Skin of body (tissue), 2 donors: ENCODE measurements around the gene CTU1. TPM values are rescaled to one million over a fixed set of nuclear protein-coding genes. Genes with fewer than 3 reads are reported as not detected.

Source experiments
- DNase-seq: peaks from one replicate; lab custom pipeline; 2025; lab: John Stamatoyannopoulos, UW
- total RNA-seq: library from RNA; depleted of rRNA; stranded (reverse); fragments of >200 nt; gene quantifications from one replicate; pipeline ENCODE4 v1.2.3, GENCODE V29; 2014

The CTU1 gene
- total RNA-seq, 1 donor from 2014 or later: 2.4 TPM

DNA sequence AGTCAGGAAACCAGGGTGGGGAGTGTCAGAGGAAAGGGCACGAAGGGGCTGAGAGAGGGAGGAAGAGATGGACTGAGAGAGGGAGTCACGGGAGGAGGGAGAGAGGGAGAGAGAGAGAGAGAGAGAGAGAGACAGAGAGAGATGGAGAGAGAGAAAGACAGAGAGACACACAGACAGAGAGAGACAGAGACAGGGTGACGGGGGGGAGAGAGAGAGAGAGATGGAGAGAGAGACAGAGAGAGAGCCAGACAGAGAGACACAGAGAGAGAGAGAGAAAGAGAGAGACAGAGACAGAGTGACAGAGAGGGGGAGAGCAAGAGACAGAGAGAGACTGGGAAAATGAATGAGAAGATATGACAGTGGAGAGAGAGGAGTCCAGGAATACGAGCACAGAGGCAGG, 25.0 kb downstream of the CTU1 start:
- DNase-seq: no peak

DNA sequence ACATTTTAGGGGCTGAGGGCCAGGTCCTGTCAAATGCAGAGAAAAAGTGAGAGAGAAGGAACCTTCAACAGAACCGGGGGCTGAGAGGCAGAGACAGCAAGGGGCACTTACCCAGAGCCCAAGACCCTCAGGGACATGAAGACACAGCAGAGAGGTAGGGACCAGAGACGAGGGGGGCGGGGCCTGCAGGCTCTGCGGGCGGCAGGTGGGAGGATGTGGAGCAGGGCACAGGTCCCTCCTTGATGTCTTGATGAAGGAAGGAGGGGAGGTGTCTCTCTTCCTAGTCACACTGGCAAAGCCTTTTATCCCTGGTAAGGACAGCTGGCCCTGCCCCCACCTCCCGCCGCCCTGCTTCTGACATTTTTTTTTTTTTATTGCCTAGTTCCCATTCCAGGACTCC, 25.6 kb downstream of the CTU1 start, which contains the start of gene KLK14:
KLK14 (minus strand) TSS at position 277 of the 400 bp plus-strand sequence; CDS start at position 4, 273 bp downstream.
- no peak for DNase-seq

DNA sequence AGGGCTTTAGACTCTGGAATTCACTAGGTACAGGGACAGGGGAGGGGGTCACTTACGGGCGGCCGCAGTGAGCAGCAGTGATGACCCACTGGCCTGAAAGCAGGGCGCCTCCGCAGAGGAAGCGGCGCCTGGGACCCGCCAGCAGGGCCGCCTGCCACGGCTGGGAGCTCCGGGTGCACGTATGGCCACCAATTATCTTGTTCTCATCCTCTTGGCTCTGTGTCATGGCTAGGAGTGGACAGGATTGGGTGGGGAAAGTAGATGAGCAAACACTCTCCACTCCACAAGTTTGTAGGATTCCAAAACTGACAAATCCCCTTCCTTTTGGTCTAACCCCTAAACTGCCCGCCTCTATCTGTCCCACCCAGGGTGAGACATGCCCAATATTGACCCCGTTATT, 26.7 kb downstream of the CTU1 start:
- DNase-seq: no peak

DNA sequence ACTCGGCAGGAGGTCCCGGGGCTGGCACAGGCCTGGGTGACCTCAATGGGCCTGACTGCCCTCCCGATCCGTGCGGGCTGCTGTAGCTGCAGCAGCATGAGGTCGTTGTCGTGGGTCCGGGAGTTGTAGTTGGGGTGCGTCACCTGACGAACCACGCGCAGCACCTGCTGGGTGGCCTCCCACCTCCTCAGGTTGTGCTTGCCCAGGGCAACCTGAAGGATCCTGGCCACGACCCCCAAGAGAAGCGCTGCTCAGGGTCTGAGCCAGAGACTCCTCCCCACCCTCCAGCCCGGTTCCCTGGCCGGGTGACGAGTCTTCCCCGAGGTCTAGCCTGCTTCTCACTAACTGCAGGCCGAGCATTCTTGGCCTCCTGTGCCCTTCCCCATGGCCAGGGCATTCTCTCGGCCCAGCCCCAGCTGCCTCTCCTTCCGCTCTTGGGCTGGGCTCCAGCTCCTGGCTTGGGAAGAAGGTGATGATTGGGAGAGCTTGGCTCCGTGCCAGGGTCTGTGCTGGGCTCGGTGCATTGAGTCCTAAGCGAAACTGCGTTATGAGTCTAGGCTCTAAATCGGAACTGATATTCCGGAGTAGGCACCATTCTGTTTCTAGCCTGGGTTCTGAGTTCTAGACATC, 28.6 kb downstream of the CTU1 start:
- DNase-seq: no peak

DNA sequence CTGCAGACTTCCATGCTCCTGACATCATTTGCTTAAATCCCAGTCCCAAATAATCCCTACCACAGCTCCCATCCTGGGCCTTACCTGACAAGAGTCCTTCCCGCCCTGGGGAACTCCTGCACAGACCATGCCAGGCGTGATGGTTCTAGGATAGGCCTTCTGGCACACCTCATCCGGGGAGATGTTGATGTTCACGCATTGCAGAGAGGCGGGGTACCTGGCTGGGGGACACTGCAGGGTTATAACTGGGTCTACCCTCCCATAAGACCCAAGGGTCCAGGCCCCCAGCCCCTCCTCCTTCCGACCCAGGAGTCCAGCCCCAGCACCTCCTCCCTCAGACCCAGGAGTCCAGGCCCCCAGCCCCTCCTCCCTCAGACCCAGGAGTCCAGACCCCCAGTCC, 29.5 kb downstream of the CTU1 start:
- no peak for DNase-seq

DNA sequence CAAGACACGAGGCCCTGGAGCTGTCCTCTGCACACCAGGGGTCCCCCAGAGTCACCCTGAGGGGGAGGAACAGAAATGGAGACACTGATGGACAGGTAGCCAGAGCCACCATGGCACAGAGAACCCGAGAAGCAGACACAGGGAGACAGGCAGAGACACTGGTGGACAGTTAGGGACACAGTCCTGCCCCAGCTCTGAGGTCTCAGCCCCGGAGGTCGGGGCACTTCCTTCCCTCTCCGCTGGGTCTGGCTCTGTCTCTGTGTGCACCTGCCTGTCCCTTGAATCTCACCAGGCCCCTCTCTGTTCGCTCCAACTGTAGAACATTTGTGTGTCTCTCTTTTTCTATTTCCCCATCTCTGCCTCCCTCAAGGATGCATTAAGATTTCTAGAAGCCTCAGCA, 30.1 kb downstream of the CTU1 start:
- DNase-seq: no peak

DNA sequence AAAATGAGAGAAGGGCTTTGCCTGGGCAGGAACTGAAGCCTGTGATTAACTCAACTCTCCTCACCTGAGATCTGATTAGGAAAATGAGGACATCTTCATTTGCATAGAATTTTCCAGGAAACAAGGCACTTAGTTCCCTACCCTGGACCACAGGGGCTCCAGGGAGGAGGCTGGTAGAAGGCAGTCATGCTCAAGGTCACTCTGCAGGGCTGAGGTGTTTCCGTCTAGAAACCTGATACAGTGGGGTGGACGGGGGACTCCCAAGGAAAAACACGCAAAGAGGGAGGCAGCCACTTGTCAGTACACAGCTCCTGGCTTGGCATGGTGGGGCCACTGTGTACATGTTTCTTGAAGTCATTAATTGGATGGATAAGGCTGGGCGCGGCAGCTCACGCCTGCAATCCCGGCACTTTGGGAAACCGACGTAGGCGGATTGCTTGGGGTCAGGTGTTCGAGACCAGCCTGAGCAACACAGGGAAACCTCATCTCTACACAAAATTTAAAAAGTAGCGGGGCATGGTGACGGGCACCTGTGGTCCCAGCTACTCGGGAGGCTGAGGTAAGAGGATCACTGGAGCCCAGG, 31.5 kb downstream of the CTU1 start:
- no peak for DNase-seq

DNA sequence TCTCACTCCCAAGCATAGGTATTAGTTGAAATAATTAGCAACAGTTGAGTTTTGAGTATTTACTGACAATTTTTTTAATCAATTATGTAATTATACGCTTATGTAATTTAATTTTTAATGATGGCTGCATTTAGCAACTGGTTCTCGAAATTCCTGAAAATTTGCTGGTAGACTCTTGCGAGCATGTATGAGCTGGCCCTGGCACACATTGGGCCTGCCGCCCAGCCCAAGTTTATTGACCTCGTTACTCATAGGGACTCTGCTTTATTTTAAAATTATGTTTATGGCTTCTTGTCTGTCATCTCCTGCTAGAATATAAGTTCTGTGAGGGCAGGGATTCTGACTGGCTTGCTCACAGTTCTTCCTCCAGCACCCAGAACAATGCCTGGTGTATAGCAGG, 32.2 kb downstream of the CTU1 start:
- no peak for DNase-seq

DNA sequence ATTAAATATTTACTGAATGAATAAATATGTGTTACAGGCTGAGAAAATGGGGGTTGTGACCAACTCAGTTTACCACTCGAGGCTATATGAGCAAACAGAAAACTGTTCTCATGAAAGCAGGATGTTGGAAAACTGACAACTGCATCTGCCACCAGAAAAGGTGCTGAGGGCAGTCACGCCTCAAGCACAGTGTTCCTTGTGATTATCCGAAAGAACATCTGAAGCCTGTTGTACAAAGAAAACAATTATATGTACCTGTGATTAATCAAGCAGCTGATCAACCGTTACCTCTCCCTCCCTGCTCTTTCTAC, 37.2 kb downstream of the CTU1 start:
- no peak for DNase-seq

DNA sequence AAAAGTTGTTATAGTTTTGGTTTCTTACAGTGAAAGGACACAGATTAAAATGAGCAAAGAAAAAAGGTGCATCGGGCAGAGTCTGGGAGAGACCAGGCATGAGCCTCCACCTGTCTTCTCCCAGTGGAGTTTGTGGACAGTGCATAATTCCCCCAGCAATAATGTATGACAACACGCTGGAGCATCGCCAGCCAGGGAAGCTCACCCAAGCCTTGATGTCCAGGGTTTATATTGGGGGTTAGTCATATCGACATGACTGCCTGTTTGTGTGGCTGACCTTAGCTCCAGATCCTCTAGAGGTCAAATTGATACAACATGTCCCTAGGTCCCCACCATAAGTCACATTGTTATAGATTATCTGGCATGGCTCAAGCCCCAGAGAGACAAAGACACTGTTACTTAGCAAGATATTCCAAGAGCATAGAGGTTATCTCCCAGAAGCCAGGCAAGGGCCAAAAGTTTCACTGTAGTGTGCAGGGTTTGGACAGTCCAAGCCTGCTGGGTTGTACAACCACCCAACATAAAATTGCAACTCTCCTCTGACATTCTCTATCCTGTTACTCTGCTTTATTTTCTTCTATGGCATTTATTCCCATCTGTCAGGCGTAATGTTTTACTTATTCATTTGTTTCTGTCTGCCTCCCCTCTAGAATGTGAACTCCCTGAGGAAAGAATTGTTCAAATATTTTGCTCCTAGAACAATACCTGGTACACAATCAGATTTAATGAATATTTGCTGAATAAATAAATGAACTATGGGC, 37.7 kb downstream of the CTU1 start:
- DNase-seq: no peak

DNA sequence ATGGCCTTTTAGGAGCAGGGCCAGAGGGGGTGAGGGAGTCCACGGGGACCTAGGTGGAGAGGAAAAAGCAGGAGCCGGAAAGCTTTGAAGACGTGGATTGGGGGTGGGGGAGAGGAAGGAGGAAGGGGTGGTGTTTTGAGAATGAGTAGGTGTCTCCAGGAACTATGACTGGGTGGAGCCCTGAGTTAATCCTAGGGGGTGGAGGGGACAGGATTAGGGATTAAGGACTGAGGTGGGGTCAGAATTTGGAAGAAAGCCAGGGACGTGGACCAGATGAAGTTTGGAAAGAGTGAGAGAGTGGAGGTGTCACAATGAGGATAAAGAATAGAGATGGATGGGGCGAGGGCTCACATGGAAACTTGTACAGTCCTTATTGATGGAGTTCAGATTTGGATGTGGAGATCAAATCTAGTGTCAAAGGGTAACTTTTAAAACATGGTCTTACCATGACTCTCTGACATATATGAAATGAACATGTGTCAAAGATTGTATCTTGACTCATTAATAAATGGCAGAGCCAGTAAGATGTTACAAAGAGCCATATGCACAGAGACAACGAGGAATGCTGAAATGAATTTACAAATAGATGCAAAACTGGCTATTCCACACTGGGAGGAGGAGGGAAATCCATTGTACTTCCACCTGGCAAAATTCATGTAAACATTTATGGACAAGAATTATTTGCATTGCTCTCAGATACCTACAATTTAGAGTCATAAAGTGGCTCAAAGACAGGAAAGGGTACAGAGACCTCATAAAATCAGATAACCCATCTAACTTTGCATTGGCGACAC, 41.6 kb downstream of the CTU1 start:
- DNase-seq: no peak

DNA sequence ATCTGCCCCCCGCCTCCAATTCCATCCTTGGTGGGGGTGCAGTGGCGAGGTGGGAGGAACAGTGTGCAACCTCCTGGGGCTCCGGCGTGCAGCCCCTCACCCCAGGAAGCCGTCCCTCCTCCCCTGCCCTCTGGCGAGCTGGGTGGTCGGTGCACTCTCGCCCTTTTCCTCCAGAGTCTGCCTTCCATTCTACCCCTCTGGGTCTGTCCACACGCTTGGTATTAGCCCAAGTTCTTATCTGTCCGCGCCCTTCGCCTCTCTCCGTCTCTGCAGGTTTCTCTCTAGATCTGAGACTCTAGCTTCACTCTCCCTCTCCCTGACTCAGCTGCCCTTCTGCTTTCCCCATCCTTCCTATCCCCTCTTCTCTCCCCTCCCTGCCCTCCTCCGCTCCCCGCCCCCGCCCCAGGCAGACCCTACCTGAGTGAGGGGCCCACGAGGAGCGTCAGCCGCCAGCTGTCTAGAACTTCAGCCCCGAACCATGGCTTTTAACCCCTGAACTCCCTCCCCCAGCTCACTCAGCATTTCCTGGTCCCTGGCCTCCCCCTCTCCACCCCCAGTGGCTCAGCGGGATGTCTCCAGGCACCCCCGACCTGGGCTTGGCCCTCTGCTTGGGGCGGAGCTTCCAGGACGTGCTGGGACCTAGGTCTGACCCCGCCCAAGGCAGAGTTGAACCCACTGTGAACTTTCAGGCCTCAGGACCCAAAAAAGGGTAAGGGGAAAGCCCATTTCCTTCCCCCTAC, 42.8 kb downstream of the CTU1 start:
- DNase-seq: no peak

DNA sequence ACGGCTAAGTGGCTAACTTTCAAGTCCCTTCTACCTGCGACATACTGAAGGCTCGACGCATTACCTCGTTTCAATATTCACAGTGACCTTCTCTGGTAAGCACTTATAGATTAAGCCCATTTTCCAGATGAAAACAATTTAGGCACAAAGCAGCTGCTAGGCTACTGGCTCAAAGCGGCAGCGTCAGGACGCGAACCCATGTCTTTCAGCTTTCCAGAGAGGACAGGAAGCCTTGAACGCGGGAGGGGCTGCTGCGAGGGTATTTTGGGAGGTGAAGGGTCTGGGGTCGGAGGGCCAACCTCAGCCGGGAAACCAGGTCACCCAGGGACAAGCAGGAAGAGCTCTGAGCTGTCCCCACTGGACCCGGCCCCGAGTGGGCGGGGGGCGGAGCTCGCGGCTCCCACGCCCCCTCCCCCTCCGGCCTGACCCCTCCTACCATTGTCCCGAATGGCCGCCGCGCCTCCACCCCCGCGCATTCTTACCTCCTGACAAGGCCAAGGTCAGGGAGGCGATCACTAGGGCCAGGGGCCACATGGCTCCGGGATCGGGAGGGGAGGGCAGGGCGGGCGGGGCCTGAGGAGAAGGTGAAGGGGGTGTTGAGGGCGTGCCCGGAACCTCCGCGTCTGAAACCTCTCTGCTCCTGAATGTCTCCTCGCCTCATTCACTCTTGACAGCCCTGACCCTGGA, 43.5 kb downstream of the CTU1 start, which contains the start of gene KLK13:
KLK13 (minus strand) TSS at position 559 of the 687 bp plus-strand sequence; CDS start at position 534, 25 bp downstream.
- no peak for DNase-seq

DNA sequence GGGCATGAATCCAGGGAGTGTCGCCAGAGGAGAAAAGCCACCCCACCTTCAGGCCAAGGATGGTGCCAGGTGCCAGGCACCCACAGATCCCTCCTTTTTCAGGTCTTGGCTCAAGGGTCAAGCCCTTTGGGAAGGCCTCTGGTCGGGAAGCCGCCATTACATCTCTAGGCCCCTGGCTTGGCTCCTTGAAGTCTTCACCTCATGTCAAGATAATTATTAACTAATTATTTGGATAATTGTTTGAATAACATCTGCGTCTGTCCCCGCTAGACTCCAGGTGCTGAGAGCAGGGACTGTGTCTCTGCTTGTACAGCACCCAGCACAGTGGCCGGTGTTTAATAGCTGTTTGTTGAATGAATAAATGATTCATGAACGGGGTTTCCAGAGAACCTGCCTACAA, 44.5 kb downstream of the CTU1 start:
- DNase-seq: no peak

DNA sequence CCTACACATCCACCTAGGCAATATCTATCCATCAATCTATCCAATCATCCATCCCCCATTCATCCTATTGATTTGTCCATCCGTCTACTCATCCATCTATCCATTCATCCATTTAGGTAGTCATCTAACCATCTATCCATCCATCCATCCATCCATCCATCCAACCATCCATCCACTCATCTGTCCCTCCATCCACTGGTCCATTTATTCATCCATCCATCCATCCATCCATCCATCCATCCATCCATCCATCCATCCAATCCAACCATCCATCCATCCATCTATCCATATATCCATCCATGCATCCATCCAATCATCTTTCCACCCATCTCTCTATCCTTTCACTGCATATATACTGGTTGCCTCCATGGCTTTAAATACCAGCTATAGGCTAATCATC, 47.2 kb downstream of the CTU1 start:
- DNase-seq: no peak

DNA sequence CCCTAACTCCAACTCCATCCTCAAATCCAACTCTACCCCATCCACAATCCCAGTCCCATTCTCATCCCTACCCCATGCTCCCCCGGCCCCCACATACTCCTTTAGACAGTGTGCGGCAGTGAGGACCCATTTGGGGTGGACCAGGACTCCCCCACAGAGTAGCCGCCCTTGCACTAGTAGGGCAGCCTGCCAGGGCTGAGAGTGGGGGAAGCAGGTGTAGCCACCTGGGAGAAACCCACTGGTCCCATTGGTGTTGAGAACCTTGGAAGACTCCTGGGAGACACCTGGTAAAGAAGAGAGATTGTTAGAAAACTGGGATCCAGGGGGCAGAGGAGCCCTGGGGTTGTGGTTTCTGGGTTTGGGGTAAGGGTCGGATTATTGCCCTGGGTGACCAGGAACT, 47.9 kb downstream of the CTU1 start:
- no peak for DNase-seq

DNA sequence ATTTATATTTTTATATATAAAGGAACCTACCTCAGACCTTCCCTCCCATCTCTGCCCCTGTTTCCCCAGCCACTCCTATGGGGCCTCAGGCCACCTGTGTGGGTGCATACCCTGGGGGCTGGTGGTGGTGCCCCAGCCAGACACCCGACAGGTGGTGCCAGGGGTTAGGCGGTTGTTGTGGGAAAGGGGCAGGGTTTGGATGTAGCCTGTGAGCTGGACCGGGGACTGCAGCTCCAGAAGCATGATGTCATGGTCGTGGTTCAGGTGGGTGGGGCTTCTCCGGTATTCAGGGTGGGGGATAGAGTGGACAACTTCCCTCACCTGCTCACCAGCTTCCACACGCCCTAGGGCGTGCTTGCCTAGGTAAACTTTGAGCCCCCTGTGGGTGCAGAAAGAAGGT, 48.5 kb downstream of the CTU1 start:
- no peak for DNase-seq

DNA sequence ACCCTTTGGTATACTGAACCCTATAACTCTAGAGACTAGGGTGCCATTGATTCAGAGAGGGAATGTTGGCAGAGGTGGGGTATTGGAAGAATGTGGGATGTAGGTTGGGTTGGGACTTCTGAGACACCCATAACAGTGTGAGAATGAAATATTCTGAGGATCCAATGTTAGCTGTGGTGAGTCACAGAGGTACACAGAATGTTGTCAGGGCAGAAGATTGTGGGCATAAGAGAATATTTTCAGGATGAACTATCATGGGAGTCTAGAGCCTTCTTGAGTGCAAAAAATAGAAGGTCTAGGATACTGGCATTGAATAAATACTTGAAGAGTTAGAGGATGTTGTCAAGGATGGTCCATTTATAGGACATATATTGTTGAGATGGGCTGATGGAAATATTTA, 52.3 kb downstream of the CTU1 start:
- DNase-seq: no peak
